HG03108 (cell line): Measurements from ENCODE around the gene DEUP1.
"Not testable (repeated sequence)": the region's sequence is repeated elsewhere in the genome, so short reads cannot be mapped to it uniquely, and the experiment has no call there.

ENCODE experiments used
- ATAC-seq: cut with Tn5 transposase; IDR thresholded peaks from one replicate; pipeline ENCODE4 v1.9.1; 2021; ENCODE audit warnings: moderate library complexity; ENCODE audit not compliant: unreplicated experiment

The DEUP1 gene

DNA sequence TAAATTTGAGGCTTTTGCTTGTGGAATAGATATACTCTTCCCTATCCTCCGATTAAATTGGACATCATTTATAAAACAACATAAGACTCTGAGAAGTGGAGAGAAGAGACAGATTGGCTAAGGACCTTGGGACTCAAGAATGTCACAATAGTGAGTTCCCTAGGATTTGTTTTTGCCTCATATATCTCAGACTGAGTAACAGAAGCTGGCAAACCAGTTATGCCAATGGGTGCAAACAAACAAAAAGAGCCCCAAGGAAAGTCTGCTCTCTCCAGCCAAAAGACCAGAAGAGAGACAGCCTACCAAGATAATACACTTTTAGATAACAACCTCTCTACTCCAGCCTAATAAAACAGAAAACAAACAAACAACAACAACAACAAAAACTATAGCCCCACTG lies 28.9 kb downstream of the DEUP1 start:
- no peak for ATAC-seq

DNA sequence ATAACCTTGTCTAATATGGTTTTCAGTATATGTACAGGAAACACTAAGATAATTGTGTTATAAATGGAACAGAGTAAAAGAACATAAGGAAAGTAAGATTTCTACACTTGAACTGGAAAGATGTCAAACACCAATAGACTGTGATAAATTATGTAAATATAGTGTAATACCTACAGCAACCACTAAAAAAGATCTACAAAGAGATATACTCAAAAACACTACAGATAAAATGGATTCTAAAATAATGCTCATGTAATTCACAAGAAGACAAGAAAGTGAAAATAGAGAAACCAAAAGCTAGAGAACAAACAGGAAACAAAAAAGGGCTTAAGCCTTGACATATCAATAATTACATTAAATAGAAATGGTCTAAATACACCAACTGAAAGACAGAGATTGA lies 30.9 kb downstream of the DEUP1 start:
- no peak for ATAC-seq

DNA sequence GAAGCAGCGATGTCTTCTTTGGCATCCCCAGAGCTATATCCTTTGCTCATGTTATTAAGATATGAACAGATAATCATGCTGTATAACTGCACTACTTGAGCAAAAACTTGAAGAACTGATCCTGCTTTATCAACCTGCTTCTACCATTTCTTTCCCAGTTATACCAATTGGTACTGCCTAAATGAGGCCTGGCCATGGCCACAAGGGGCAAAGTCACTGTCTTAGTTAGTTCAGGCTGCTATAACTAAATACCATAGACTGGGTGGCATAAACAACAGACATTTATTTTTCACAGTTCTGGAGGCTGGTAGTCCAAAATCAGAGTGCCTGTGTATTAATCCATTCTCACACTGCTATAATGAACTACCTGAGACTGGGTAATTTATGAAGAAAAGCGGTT lies 37.5 kb downstream of the DEUP1 start:
- ATAC-seq = no peak

DNA sequence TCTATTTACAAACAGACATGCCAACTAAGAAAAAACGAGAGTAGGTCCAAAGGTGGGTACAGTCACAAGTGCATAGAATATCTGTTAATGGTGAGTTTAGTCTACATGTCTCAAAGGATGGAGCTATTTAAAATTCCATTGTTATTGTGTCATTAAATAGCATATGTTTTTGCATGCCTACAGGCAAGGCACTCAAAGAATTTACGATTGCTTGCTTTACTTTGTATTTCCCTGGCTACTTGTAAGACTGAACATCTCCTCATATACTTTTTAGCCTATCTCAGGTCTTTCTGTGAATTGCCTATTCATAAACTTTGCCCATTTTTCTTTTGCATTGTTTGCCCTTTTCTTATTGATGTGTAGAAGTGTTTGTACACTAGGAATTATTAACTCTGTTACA lies 39.7 kb downstream of the DEUP1 start:
- no peak for ATAC-seq

DNA sequence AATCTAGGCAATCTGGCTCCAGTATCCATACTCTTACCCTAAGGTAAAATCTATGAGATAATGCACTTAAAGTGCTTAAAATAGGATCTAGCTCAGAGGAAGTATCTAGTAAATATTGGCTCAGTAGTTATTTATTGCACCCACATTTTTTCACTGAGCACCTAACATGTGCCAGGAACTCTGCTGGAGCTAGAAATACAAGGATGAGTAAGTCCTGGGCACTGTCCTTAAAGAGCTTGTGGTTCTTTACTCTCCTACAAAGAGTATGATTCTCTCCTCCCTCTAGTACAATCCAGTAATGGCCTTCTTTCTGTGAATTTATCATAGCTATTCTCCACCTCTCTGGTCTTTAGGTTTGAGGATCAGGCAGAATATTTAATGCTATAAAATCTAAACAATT lies 59.2 kb downstream of the DEUP1 start:
- no peak for ATAC-seq

DNA sequence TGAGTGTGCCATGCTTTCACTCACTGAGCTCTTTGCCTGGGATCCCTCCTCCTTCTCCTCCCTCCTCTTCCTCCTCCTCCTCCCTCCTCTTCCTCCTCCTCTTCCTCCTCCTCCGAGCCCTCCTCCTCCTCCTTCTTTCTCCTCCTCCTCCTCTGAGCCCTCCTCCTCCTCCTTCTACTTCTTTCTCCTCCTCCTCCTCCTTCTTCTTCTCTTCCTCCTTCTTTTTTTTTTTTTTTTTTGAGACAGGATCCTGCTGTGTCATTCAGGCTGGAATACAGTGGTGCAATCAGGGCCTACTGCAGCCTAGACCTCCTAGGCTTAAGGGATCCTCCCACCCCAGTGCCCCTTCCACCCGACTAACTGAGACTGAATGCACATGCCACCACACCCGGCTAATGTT lies 62.3 kb downstream of the DEUP1 start:
- no peak for ATAC-seq

DNA sequence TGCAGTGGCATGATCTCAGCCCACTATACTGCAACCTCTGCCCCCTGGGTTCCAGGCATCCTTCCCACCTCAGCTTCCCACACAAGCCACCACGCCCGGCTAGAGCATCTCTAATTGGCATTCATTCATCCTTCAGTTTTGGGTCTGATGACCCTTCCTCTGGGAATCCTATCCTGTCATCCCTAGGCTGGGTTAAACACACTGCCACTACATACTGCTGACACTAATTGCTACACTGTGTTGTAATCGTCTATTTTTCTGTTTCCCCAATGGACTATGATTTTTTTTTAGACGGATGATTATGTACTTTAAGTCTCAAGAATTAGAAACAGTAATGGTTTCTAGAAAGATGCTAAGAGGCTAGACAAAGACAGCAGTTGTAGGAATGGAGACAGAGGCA lies 62.8 kb downstream of the DEUP1 start:
- no peak for ATAC-seq

DNA sequence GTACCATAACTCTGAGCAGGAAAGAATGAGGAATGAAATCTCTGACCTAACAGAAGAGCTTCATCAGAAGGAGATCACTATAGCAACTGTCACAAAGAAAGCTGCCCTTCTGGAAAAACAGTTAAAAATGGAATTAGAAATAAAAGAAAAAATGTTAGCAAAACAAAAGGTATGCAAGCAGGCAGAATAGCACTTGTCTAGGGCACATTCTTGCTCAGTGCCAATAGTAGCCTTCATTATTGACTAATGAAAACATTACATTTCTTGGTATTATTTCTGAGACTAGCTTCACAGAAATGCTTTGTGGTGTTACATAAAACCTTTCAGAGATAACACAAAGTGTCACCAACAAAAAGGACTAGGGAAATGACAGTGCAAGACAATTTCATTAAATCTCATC lies 63.9 kb downstream of the DEUP1 start:
- no peak for ATAC-seq

DNA sequence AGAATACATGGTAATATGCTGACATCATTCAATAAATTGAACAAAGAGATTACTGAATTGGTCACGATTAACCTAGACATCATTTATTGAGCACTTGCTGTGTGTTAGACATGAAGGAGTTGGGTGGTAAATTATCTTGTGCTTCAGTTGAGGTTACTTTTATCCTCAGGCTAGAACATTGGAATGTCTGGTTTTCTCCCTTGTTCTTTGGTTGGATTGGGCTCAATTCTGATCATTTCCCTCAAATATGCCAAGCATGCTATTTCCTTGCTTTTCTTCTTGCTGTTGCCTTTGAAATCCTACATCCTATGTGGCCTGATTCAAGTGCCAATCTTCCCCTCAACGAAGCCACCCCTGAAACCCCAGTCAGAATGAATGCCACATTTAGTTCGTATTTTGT lies 65.8 kb downstream of the DEUP1 start:
- no peak for ATAC-seq

DNA sequence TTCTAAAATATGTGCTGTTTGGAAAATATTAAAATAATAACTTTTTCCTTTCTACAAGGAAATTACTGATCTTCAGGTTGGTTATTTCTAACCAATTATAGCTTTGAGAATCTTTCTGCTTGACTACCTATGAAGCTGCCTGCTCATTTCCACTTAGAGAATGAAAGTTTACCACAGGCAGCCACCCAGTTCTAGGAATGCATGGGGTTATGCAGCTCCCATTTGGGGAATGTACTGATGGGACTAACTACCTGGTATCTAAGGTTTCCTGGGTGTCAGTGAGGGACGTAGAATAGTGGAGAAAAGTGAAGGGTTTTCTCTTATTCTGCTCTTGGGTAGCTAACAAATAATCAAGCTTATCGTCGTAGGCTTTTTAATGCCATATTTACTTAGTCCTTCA lies 73.4 kb downstream of the DEUP1 start:
- no peak for ATAC-seq

DNA sequence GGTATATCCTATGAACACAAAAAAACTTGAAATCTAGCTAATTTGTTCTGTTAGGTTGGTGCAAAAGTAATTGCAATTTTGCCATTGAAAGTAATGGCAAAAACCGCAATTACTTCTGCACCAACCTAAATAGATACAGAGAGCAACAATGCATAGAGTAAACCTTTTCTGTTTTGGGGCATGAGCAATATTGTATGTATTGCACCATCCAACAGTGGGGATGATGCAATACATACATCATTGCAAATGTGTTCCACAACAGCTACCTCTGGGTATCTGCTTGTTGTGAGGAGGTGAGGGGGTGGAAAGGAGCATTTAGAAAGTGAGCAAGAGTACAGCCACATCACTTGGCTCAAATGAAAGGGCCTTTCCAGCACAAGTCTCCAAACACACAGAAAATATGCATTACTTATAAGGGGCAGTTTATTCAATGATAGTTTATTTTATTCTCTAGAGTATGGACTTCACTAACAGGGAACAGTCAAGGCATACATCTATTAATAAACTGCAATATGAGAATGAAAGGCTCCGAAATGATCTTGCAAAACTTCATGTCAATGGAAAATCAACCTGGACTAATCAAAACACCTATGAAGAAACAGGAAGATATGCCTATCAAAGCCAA lies 77.3 kb downstream of the DEUP1 start:
- ATAC-seq = no peak

DNA sequence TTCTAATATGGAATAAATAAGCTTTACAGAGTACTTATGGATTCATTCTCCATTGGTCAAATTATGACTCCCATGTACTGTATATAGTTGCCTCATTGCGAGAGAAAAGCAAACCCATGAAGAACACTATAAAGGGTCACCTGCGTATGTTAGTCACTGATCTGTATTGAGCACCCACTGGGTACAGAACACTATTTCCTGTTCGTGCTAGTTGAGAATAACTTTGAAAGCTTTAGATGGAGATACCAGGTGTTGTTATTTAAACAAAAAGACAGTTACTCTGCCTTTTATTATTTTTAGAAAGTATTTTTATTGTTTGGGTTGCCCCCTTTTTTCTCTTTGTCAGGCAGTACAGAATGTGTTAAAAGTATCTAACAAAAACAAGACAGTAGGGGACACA lies 79.9 kb downstream of the DEUP1 start:
- ATAC-seq = no peak

DNA sequence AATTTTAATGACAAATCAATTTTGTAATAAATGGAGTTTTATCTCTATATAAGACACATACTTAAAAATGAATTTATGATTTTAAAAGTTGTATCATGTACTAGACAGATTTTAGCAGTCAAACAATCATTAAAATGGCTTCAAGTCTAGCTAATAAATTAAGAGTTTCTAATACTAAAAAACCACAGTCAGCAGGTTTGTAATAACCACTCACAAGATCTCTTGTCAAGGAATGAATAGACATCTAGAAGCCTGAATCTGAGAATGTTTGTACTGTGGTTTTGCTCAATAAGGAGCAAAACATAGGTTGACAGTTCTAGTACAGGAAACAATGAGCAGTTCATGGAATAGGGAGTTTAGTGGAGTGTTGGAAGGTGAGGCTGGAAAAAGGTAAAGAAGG lies 81.2 kb downstream of the DEUP1 start:
- ATAC-seq = no peak

DNA sequence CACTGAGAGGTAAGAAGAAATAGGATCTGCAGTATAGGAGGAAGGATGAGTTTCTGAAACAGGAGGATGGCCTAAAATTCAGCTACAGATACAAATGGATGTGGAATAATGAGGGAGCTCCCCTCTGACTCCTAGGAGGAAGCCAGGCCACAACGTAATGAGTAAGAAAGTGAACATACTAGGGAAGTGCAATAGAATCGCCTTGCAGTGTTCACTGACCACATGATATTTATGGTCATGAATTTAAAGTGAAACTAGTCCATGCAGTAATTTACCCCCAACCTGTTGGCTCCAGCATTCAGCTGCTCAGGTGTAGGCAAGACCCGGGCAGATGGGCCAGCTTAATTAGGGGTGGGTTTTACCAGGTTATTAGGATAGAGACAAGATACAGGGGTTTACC lies 101.7 kb downstream of the DEUP1 start:
- ATAC-seq = no peak

DNA sequence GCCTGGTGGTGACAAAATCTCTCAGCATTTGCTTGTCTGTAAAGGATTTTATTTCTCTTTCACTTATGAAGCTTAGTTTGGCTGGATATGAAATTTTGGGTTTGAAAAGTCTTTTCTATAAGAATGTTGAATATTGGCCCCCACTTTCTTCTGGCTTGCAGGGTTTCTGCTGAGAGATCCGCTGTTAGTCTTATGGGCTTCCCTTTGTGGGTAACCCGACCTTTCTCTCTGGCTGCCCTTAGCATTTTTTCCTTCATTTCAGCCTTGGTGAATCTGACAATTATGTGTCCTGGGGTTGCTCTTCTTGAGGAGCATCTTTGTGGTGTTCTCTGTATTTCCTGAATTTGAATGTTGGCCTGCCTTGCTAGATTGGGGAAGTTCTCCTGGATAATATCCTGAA lies 112.7 kb downstream of the DEUP1 start:
- not testable (repeated sequence) for ATAC-seq

DNA sequence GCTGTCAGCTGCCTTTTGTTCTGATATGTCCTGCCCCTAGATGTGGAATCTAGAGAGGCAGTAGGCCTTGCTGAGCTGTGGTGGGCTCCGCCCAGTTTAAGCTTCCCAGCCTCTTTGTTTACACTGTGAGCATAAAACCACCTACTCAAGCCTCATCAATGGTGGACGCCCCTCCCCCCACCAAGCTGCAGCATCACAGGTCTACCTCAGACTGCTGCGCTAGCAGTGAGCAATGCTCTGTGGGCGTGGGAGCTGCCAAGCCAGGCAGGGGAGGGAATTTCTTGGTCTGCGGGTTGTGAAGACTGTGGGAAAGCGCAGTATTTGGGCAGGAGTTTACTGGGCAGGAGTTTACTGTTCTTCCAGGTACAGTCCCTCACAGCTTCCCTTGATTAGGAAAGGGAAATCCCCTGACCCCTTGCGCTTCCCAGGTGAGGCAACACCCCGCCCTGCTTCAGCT lies 114.1 kb downstream of the DEUP1 start:
- ATAC-seq = no peak

DNA sequence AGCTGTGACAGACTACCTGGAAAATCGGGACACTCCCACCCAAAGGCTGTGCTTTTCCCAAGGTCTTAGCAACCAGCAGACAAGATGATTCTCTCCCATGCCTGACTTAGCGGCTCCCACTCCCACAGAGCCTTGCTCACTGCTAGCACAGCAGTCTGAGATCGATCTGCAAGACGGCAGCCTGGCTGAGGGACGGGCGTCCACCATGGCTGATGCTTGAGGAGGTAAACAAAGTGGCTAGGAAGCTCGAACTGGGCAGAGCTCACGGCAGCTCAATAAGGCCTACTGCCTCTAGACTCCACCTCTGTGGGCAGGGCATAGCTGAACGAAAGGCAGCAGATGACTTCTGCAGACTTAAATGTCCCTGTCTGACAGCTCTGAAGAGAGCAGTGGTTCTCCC lies 127.7 kb downstream of the DEUP1 start:
- ATAC-seq = no peak

DNA sequence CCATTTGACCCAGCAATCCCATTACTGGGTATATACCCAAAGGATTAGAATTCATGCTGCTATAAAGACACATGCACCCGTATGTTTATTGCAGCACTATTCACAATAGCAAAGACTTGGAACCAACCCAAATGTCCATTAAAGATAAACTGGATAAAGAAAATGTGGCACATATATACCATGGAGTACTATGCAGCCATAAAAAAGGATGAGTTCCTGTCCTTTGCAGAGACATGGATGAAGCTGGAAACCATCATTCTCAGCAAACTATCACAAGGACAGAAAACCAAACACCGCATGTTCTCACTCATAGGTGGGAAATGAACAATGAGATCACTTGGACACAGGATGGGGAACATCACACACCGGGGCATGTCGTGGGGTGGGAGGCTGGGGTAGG lies 133.1 kb downstream of the DEUP1 start:
- ATAC-seq = not testable (repeated sequence)

DNA sequence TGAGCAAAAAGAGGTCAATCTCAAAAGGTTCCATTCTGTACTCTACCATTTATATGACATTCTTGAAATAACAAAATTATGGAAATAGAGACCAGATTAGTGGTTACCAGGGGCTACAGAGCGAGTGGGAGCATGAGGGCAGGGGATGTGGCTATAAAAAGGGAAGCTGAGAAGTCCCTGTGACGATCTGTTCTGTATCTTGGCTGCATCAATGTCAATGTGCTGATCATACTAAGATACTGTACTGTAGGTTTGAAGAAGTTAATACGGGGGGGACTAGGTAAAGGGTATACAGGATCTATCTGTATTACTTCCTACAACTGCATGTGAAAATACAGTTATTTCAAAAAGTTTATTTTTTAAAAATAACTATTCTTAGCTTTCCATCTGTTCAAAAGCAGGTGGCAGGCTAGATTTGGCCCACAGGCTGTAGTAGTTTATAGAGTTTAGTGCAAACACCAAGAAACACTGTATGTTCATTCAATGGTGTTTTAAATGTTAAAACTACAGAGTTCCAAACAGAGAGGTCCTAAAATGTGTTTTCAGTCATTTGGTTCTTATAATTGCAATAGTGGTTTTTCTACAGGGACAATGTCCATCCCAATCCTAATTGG lies 134.5 kb downstream of the DEUP1 start:
- ATAC-seq = no peak

DNA sequence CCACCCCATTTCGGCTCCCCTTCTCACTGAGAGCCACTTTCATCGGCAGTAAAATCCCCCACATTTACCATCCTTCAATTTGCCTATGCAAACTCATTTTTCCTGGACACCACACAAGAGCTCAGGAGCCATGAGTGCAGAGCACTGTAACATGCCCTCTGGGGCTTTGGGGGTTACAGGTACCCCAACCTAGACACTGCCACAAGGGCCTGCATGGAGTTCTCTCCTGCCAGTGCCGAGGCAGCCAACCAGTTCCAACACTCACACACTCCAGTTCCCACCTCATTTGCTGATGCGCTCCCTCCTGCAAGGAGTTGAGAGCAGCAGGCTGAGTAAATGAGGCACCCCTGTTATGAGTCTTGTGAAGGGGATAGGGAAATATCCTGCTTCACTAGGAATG lies 136.5 kb downstream of the DEUP1 start:
- no peak for ATAC-seq

DNA sequence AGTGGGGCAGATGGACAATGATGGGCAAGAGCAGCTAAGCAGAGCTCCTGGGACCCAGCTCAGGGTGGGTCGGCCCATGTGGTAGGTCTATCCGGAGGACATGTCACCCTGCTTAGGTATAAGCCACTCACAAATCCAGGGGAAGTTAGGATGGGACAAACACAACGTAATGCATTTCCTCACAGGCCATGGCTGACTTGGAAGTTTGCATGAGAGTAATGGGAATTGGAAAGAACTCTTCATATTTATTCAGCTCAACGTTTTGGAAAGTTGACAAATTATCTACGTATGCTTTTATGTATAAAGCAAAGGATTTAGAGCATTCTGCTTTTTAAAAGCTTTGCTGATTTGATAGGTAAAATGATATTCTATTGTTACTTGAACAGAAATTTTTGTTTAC lies 137.7 kb downstream of the DEUP1 start:
- no peak for ATAC-seq

DNA sequence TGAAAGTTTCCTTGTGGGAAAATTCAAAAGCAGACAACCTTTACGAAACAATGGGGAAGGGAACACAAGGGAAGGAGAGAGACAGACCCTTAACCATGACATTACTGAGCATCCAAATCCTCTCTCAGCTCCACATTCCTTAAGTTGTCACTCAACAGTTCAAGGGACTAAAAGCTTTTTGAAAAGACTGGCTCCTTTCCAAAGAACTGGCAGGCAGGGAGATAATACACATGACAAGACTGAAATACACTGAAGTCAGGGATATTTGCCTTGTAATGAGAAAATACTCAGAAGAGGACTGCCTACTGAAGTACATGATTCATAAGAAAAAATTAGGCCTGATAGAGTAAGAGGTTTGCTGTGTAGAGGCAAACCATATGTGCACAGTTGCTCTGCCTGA lies 143.6 kb downstream of the DEUP1 start:
- no peak for ATAC-seq

DNA sequence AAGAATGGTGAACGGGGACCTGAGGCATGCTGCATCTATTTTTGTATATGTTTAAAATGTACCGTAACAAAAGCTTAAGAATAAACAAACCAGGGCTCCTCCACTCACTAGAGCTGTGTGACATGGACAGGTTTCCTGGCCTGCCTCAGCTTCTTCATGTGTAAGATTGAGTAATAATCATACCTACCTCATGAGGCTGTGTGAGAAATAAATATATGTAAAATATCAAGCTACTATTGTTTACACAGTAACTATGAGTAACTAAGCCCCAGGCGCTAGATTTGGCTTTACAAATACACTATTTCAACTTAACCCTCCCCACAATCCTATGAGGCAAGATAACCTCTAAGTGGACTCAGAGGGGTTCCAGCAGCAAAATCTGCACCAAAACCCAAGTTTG lies 146.3 kb downstream of the DEUP1 start:
- no peak for ATAC-seq
